Mesenteric fat pad (tissue), 1 donor: Measurements from ENCODE around the gene AURKA. TPM values are rescaled to one million over a fixed set of nuclear protein-coding genes. Genes with fewer than 3 reads are reported as not detected.

Experiments
- total RNA-seq: library from RNA; stranded (reverse); fragmentation: NEBNext Ultra II Directional; extraction: Animal tissue kit (Norgen Biotek cat#: 25700); gene quantifications from one replicate; pipeline ENCODE4 v1.2.1, GENCODE V29; 2021
- donor health status: DM: yes; HTN: yes; CAD: no.

AURKA gene
- total RNA-seq, 1 donor from 2014 or later = 1.4 TPM

Other genes with a start within 250 kb of the AURKA start
- not detected for gene MC3R, start 143.5 kb downstream of the AURKA start, total RNA-seq
- 48.3 TPM for gene FAM210B, start 33.2 kb downstream of the AURKA start, total RNA-seq
- 21.2 TPM for gene CSTF1, start 430 bp upstream of the AURKA start, total RNA-seq
- 3.1 TPM for gene CASS4, start 20.0 kb upstream of the AURKA start, total RNA-seq
- 80.6 TPM for gene RTF2, start 76.4 kb upstream of the AURKA start, total RNA-seq
- 0.45 TPM for gene FAM209A, start 132.5 kb upstream of the AURKA start, total RNA-seq
- 0.51 TPM for gene FAM209B, start 141.0 kb upstream of the AURKA start, total RNA-seq
- 1.3 TPM for gene TFAP2C, start 237.1 kb upstream of the AURKA start, total RNA-seq